ENCODE data around the gene PDE4B.
"Not testable (repeated sequence)": the region's sequence is repeated elsewhere in the genome, so short reads cannot be mapped to it uniquely, and the experiment has no call there.

Gene PDE4B

DNA sequence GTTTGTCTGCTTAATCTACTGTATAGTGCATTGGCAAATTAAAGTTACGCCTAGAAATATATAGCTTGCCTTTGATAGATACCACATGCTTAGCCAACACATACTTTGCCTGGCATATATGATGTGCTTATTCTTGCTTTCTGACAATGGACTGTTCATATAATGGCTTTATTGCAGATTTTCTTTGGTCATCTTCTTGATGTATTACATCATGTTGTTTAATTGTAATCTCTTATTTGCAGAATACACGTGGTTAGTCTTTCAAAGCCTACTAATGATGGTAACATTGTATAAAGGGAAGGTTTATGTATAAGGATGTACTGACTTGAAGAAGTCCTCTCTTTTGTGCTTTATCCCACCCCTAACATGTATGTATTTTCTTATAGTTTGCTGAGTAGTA is 201.5 kb downstream of the PDE4B start:
- no peak for DNase-seq (ENCODE audit: low spot score)

DNA sequence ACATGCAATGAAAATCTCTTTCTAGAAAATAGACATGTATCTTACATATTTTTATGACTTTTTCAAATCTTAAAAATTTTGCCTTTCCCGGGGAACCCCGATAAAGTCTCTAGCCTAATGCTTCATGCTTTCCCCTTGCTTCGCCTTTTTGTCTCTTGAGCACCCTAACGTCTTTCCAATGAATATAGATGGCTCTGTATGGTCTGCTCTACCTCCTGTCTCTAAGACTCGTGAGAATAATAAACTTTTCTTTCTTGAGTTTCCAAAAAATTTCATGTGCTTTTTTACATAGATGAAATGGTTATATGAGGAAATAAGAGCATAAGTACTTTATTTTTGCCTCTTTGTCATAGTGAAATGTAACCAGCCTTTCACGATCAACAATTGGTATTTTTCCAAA is 202.6 kb downstream of the PDE4B start:
- no peak for DNase-seq (ENCODE audit: low spot score)

DNA sequence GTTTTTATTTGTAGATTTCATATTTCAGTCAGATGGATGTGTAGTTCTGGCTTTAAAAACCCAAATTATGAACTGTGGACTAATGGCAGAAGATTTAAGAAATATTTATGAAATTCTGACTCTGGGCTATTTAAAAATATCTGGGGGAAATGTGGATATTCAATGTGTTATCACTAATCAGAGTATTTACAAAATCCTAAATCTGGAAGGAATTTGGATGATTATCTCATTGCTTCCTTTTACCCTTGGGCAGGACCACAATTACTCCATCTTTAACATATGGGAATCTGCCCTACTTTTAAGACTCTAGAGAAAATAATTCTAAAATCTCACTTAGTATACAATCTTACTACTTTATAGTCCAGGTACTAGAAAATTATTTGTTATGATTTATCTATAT is 203.2 kb downstream of the PDE4B start:
- DNase-seq (ENCODE audit: low spot score): no peak

DNA sequence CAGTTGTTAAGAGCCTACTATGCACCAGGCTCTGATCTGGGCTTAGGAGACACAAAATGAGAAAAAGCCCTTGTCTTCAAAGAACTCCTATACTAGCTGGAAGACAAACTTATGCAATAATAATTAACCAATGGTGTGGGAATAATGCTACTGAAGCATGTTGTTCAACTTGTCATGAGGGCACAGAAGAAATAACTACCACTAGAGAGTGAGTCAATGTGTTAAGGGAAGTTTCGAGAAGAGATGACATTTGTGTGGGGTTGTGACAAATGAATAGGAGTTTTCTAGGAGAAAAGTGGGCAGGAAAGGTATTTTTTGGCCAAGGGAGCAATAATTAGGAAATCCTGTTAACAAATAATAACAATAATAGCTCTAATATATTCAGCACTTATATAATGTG is 205.0 kb downstream of the PDE4B start:
- no peak for DNase-seq (ENCODE audit: low spot score)

DNA sequence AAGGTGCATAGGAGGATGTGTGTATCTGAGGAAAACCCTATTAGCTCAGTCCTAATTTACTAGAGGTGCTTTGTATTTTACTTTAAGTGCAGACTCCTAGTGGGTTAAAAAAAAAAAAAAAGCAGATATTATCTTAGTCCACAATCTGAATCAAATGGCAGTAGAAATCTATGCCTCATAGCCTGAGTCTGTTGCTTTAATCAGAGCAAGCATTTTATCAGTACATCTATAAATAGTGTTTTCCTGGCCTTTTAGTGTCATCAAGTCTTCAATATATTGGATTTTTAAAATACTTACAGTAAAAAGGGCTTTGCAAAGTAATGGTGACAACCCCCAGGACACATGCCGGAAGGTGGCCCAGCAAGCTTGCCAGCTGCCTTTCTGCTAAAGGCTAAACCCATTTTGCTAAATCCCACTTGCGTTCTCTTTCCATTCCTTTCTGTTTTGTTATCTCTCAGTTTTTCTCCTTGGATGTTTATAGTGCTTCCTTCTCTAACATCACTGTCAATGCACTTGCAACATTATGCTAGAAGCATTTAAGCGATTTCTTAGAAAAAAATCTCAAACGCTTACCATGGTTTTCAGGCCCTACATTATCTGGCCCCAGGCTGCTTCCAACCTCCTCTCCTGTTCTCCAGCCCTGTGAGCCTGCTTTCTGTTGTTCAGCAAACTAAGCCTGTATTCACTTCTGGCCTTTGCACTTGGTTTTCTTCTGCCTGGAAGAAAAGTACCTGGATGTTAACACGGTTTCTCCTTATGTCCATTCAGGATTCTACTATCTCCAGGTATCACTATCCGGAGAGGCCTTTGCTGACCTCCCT is 206.3 kb downstream of the PDE4B start:
- no peak for DNase-seq (ENCODE audit: low spot score)

DNA sequence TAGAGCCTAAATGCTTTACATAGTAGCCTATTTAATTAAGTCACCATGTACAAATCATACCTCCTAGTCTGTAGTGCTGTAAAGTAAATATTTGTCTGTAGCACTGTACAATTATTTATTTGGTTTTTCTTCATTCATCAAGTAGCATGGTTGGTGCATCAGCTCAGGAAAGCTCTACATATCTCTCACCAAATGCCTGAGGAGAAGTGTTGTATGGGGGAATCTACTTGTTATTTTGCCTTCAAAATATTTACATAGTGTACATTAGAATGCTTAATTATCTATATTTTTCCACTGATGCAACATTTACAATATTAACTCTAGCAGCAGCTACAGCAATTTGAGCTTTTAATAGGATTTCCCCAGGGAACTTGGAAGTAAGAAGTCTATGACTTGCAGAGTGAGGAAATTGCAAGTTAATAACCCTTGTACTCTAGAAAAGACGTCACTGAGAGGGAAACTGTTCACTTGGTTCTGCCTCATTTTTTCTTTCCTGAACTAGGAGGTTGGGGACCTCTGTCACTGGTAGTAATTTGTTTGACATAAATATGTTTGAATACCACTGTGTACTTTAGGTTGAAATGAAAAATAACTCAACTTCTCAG is 207.4 kb downstream of the PDE4B start:
- DNase-seq (ENCODE audit: low spot score): no peak

DNA sequence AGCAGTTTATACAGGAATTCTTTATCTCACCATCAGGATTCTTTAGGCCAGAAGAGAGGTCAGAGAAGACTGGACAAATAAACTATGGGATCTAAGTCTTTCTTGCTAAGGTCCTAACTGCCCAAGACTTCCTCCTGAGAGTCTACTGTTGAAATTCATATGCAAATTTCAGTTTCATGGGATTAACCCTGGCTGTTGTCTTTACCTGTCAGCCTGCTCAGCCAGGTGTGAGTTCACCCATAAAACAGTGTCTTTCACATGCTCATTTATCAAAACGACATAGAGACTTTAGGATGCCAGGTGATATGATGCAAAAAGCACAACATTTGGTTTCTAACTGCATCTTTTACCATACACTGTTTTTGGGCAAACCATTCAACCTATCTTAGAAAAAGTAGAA is 211.0 kb downstream of the PDE4B start:
- no peak for DNase-seq (ENCODE audit: low spot score)

DNA sequence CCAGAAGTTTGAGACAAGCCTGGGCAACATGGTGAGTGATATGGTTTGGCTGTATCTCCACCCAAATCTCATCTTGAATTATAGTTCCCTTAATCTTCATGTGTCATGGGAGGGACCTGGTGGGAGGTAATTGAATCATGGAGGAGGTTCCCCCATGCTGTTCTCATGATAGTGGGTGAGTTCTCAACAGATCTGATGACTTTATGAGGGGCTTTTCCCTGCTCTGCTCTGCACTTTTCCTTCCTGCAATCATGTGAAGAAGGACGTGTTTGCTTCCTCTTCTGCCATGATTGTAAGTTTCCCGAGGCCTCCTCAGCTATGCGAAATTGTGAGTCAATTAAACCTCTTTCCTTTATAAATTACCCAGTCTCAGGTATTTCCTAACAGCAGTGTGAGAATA is 213.8 kb downstream of the PDE4B start:
- DNase-seq (ENCODE audit: low spot score): not testable (repeated sequence)

DNA sequence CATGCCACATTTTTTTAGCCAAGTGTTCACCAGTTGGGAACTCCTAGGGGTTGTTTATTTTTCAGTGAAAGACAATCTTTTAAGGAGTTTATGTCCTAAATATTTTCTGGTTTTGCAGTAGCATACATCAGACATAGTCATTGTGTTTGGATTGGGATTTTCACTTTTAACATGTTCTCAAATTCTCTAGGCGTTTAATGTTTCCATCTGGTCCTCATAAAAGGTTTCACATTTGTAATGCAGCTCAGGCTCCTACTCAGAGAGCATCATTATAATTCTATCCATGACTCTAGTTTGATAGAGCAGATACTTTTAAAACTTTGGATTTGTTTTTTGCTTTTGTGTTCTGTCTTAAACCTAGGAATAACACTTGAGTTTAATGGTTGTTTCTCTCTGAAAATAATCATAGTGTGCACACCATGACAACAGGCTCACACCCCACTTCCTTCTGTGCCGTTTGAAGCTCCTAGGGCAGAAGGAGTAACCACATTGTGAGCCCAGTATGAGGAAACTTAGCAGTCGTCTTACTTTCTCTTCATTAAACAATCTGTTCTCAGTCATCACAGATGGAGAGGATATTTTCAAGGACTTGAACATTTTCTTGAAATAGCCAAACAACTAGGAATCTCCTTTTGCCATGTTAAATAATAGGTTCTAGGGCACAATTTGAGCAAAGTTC is 219.6 kb downstream of the PDE4B start:
- DNase-seq (ENCODE audit: low spot score): no peak

DNA sequence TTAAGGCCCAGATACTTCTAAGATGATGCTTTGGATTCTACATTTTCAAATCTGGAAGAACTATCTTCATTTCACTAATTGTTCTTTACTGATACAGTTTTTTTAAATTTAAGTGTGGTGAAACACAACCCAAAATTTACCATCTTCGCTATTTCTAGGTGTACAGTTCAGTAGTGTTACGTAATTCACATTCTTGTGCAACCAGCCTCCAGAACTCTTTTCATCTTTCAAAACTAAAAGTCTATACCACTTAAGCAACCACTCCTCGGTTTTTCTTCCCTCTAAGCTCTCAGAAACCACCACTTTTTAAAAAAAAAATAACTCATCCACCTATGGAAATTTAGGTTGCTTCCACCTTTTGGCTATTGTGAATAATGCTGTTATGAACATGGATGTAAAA is 220.7 kb downstream of the PDE4B start:
- no peak for DNase-seq (ENCODE audit: low spot score)

DNA sequence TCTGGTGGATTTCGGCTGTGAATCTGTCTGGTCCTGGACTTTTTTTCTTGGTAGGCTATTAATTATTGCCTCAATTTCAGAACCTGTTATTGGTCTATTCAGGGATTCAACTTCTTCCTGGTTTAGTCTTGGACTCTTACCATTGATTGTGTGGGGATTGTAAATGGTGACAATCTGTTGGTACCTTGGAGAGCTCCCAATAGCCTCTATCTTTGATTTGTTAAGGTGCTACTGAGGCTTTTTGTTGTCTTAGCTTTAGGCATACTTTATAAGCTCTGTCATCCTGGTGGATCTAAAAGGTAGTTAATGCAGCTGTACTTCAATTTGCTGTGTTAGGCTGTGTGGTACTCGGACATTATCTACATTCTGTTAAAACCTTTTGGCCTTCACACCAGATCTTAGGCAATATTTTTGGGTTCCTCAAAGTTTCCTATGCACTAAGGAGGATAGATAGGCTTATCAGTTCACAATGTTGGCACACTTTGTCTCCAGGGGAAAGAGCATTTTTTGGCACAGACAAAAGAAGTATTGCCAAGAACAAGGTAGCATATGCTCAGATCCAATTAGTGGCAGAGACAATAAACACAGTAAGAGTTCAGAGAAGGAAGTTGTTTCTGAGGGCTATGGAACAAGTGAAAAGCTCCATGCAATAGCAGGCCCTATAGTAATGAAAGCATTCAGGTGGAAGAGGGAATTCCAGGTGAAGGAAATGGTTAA is 230.4 kb downstream of the PDE4B start:
- no peak for DNase-seq (ENCODE audit: low spot score)

DNA sequence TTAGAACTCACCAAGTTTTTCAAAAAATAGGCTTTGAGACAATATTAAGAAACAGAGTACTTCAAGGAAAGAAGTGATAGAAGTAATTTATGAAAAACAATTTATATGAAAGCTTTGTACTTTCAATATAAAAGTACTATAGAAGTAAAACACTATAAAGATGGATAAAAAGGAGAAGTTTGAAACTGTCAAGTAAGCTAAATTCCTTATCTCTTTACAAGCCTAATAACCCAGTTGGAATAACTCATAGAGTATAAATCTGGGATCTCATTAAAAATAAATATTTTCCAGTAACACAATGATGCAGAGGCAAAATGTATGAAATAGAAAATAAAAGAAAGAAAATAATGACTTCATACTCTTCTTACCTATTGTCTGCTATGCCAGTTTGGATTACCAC is 232.5 kb downstream of the PDE4B start:
- DNase-seq (ENCODE audit: low spot score): no peak

DNA sequence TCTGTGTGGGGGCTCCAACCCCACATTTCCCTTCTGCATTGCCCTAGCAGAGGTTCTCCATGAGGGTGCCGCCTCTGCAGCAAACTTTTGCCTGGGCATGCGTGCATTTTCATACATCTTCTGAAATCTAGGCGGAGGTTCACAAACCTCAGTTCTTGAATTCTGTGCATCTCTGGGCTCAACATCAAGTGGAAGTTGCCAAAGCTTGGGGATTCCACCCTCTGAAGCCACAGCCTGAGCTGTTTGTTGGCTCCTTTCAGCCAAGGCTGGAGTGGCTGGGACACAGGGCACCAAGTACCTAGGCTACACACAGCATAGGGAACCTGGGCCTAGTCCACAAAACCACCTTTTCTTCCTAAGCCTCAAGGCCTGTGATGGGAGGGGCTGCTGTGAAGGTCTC is 235.3 kb downstream of the PDE4B start:
- DNase-seq (ENCODE audit: low spot score): no peak

DNA sequence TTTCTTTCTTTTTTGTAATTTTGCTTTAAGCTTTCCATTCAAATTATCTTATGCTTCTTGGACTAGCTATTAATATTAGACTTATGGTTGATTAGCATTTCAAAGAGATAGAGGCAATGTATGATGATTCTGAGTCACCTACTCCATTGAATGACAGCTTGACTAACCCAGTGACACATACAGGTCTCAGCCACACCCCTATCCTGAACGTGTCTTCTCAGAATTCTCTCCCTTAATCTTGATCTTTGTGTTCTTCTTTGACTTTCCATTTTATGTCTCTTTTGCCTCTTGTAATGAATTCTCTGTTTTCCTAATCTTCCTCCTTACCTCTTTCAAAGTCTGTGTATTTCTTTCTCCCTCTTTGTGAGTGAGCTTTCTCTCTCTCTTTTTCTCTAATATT is 241.1 kb downstream of the PDE4B start:
- no peak for DNase-seq (ENCODE audit: low spot score)

DNA sequence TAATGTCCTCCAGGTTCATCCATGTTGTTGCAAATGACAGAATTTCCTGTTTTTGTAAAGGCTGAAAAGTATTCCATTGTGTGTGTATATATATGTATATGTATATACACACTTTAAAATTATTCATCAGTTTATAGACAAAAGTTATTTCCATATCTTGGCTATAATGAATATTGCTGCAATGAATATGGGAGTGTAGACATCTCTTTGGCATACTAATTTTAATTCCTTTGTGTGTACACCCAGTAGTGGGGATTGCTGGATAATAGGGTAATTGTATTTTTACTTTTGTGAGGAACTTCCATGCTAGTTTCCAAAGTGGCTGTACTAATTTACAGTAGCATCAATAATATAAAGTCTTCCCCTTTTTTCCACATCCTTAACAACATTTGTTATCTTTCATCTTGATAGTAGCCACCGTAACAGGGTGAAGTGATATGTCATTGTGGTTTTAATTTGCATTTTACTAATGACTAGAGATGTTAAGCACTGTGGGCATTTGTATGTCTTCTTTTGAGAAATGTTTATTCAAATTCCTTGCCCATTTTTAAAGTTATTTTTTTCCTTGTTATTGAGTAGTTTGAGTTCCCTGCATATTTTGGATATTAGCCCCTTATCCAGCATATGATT is 243.0 kb downstream of the PDE4B start:
- no peak for DNase-seq (ENCODE audit: low spot score)

DNA sequence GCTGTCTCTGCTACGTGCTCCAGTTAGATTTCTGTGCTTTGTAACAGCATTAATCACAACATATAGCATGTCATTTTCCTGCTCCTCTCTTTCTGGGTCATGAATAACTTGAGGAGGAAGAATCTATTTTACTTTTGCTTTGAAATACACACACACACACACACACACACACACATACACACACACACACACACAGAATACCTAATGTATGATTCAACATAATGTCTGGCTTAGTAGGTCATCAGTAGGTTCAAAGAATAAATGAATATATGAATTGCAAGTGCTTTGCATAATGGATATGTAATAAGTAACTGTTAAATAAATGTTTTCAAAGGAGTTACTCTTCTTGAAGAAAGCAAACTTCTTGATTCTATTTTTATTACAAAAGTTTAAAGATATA is 249.0 kb downstream of the PDE4B start:
- no peak for DNase-seq (ENCODE audit: low spot score)

DNA sequence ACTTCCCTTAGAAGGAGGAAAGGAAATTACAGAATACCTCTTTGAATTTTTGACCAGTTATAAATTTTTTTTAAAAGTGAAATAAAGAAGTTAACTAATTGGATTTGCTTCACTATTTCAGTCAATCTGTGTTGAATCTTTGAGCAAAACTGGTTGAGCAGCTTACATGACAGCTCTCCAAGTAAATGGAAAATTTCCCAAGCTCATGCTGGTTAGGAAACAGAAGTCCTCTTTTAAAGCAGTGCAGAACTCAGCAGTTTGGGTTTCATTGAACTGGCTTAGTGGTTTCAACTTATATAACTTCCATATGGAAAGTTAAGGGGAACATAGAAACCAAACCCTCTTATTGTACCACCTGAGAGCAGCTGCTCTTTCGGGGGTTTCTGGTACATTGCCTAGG is 250.5 kb downstream of the PDE4B start:
- DNase-seq (ENCODE audit: low spot score): no peak

DNA sequence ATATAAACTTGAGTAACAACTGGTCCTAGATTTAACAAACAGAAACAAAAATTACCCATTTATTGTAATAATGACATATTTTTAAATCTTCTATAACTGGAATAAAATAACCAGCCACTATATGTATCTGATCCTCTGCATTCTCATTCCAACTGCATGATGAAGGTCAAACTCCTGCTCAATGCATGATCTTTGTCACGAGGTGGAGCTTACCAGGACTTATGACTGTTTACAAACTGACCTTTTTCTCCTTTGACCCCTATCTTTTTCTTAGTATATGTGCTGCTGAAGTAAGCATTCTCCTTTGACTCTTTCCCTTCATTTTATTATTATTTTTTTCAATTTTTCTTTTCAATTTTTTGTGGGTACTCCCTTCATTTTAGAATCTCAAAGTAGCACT is 252.2 kb downstream of the PDE4B start:
- no peak for DNase-seq (ENCODE audit: low spot score)

DNA sequence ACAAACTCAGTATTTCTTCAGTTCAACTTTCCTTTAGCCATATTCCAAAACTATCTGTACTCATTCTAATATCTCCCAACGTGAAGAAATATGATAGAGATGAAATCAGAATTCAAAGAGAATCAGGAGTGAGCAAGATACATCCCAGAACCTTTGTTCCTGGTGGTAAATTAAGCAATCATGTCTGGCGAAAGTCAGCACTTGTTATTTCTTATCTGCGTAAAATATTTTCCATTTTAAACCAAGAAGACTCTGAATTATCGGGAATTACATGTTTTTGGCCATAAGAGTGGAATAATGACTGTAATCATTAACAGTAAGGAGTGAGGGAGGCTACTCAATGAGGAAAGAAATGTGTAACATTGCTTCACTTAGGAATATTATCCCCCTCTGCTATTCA is 253.7 kb downstream of the PDE4B start:
- DNase-seq (ENCODE audit: low spot score): no peak

DNA sequence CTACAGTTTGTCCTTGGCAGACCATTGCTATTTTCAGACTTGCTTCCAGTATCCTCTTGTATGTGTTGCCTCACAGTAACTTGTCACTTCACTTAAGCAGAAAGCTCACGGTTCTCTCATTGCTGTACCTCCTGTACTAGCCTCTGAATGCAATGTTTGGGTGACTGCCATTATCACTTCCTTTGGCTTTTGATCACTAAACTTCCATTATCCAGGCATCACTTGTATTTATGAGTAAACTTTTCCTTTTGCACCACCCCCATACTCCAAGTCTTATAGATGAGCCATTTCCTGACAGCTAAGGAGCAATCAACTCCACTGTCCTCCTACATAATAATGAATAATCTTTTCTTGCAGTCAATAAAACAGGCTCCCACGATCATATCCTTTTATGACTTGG is 255.3 kb downstream of the PDE4B start:
- no peak for DNase-seq (ENCODE audit: low spot score)

DNA sequence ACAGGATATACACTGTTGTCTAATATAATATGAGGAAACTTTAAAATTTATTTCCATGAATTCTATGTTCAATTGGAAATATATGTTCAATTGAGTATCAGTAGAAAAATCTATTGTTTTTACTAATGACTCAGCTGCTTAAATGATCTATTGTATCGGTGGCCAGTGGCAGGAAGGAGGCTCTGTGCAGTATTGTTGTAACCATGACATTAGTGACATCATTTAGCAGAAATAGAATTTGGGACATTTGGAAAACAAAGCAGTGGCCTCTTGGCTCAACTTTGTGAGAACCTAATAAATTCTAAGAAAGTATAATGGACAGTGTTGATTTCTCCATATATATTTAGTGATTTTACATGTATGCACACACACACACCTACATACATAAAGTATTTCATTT is 257.4 kb downstream of the PDE4B start:
- no peak for DNase-seq (ENCODE audit: low spot score)

DNA sequence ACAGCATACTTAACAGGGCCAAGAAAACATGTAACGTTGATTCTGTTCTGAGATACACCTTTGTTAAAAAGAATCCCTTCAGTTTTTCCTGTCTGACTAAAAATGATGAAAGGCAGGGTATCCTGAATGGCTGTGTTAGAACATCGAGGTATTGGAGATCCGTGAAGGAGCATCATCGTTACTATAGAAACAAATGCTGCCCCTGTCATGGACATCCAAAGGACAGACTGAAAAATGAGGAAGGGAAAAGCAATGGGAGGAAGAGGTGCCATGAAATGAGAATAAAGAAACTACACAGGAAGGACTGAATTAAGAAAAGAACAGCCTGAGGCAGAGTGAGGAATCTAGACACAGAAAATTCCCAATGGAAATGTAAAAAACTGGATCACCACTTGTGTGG is 257.9 kb downstream of the PDE4B start:
- DNase-seq (ENCODE audit: low spot score): no peak

All from HuH-7.5 (cell line).